H1 (cell line): ENCODE measurements around the gene FOXF2. TPM values are rescaled to one million over a fixed set of nuclear protein-coding genes. Genes with fewer than 3 reads are reported as not detected.

ENCODE experiments used
- RAD21 ChIP-seq, 2 experiments: IDR thresholded peaks in 1 of 2; conservative IDR thresholded peaks in 1 of 2; 2 replicates each; pipeline ENCODE4 v1.6.1; 2011; ENCODE audit warnings: low read depth in 2 of 2, low read length in 2 of 2, improper control_type of control experiment in 1 of 2, inconsistent platforms in 1 of 2, mild to moderate bottlenecking in 1 of 2, moderate library complexity in 1 of 2
- polyA plus RNA-seq, 7 experiments: library from polyadenylated mRNA; depleted of rRNA in 3 of 7; stranded (reverse) in 5 of 7; unstranded in 2 of 7; fragments of >200 nt in 5 of 7; fragments of 200-250 nt in 2 of 7; gene quantifications; 1 replicate in 5 of 7; 2 replicates in 1 of 7; 4 replicates in 1 of 7; pipeline versions ENCODE4 v1.2.1 to v1.2.3, GENCODE V29; 2011 to 2013; ENCODE audit warnings: missing spikeins in 2 of 7, mixed read lengths in 2 of 7
- total RNA-seq: library from RNA; stranded (reverse); fragmentation: NEBNext Ultra II Directional; extraction: Animal tissue kit (Norgen Biotek cat#: 25700); gene quantifications from 2 replicates; pipeline ENCODE4 v1.2.1, GENCODE V29; 2021

Gene FOXF2
- total and polyA plus RNA-seq, 2 of the 8 experiments (the other 6 are each of a cell fraction or from before 2014, with no cell fraction given) = 0.05 TPM; not detected in 1

GRCh38 chr6:1346101-1346500 lies 43.3 kb upstream of the FOXF2 start (continued):
- TF ChIP-seq RAD21 (IDR thresholded peaks at IDR 0.05 in 1 of 2, conservative IDR thresholded peaks at IDR 0.05 in 1 of 2; ENCODE audit: low read depth in 2 of 2, low read length in 2 of 2) = no peak
- TF ChIP-seq, all 59 proteins: peak for 0
